Neural cell (in vitro differentiated cells): ENCODE results near the gene ABHD17A.

ENCODE experiments used
- CTCF ChIP-seq: fragments of 450-650 bp; IDR thresholded peaks from 2 replicates; pipeline ENCODE4 v1.5.1; 2014; ENCODE audit warnings: antibody characterized with exemption, mild to moderate bottlenecking, moderate library complexity; ENCODE audit not compliant: poor library complexity, severe bottlenecking
- EZH2 ChIP-seq: fragments of 200-600, 300-800 bp; shearing (Covaris generic), sonication (generic); IDR thresholded peaks from 2 replicates; pipeline ENCODE4 v1.6.1; 2014; ENCODE audit warnings: antibody characterized with exemption, low read length, borderline replicate concordance, mild to moderate bottlenecking; ENCODE audit not compliant: insufficient read depth, poor library complexity, severe bottlenecking
- POLR2AphosphoS5 ChIP-seq: IDR thresholded peaks from 2 replicates; pipeline ENCODE4 v1.6.1; 2012
- TAF1 ChIP-seq: IDR thresholded peaks from 2 replicates; pipeline ENCODE4 v1.6.1; 2012; ENCODE audit warnings: low read depth

- TF ChIP-seq POLR2AphosphoS5 (no peak), CTCF (no peak), EZH2 (no peak), TAF1 (no peak)
These were observed 26.7 kb downstream of the ABHD17A start for GRCh38 chr19:1858412-1859081.
